Prostate gland (tissue), 2 donors: ENCODE data around the gene ALK. TPM values are rescaled to one million over a fixed set of nuclear protein-coding genes. Genes with fewer than 3 reads are reported as not detected.

Experiments
- DNase-seq: peaks from one replicate; pipeline ENCODE4 v3.0.0-alpha.2; 2019; ENCODE audit warnings: low spot score
- H3K27ac ChIP-seq, 2 donors: fragments of 200-600 bp; sonication (generic); 2 replicates each; pipeline ENCODE4 v1.5.1; 2017 to 2019
- H3K27me3 ChIP-seq: fragments of 200-600 bp; sonication (generic); replicated peaks from 2 replicates; pipeline ENCODE4 v1.5.1; 2019; ENCODE audit not compliant: insufficient read depth
- H3K36me3 ChIP-seq, 2 donors: fragments of 200-600 bp; sonication (generic); 1 replicate in 1 of 2; 2 replicates in 1 of 2; pipeline versions ENCODE4 v1.5.1 to v1.8.1; 2017 to 2019
- H3K4me1 ChIP-seq: fragments of 200-600 bp; sonication (generic); replicated peaks from 2 replicates; pipeline ENCODE4 v1.5.1; 2019
- H3K4me3 ChIP-seq, 2 donors: fragments of 200-600 bp; sonication (generic); 2 replicates each; pipeline ENCODE4 v1.5.1; 2017 to 2019
- H3K9me3 ChIP-seq: fragments of 200-600 bp; sonication (generic); 2 replicates; pipeline ENCODE4 v1.5.1; 2017
- POLR2A ChIP-seq: fragments of 450-650 bp; IDR thresholded peaks from one replicate; pipeline ENCODE4 v1.6.1; 2016; ENCODE audit warnings: antibody characterized with exemption, mild to moderate bottlenecking
- POLR2AphosphoS5 ChIP-seq: sonication (generic); formaldehyde crosslinking; IDR thresholded peaks from one replicate; pipeline ENCODE4 v1.6.1; 2017; ENCODE audit warnings: antibody characterized with exemption
- WGBS: methylation state at CpG from one replicate; pipeline ENCODE4 v1.1.5; 2018; 5-methylcytosine and 5-hydroxymethylcytosine counted together
- intact Hi-C: fragments of 100-400 bp; cut with DNase I; formaldehyde crosslinking; loops from one replicate; pipeline ENCODE4 v1.14.2; 2022
- total RNA-seq, 2 donors: library from RNA; depleted of rRNA; stranded (reverse); fragments of >200 nt; gene quantifications; one replicate each; pipeline ENCODE4 v1.1.0, GENCODE V29; 2016
- TF ChIP-seq, protein P1 (sequence below), 4 experiments: fragments of 200-600 bp in 2 of 4; fragments of 450-650 bp in 2 of 4; sonication (generic) in 2 of 4; IDR thresholded peaks; 1 replicate in 3 of 4; 2 replicates in 1 of 4; pipeline ENCODE4 v1.5.1; 2016 to 2019; ENCODE audit warnings: antibody characterized with exemption in 4 of 4, mild to moderate bottlenecking in 2 of 4, moderate library complexity in 2 of 4

Gene ALK
- total RNA-seq, 2 donors from 2014 or later: 0.14 to 1.2 TPM

DNA sequence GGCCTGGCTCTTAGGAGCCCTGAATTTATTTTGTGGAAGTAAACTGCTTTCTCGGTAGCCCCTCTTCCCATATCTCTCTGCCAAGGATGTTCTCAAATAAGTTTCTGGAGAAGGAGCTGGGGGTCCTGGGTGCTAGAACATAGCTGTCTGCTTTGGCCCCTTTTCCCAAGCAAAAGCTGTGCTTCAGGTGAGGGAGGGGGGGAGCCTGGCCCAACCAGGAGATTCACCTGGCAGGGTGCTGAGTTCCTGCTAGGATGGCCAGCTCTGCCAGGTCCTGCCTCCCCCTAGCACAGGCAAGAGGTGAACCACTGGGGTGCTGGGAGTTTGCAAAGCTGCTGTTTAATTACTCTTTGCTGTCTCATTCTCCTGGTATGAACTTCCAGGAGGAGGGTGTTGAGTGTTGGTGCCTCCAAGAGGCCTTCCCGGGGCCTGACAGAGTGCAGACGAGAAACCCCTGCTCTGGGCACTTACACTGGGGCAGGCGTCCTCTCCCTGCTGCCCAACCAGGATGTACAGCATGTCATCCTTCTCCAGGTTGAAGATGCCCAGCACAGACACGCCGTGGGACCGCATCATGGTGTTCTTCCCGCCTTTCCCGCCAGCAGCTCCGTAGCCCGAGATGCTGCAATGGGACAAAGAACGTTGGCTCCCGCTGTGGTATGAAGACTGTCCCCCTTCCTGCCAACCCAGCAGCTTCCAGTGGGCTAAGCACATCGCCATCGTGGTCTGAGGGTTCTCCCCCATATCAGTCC is 682.0 kb downstream of the ALK start:
- H3K27ac ChIP-seq: no peak overlapping the region
- intact Hi-C loops: no loop called here
- no peak overlapping the region for H3K4me3 ChIP-seq
- TF ChIP-seq POLR2AphosphoS5: no peak
- TF ChIP-seq, protein P1, sequence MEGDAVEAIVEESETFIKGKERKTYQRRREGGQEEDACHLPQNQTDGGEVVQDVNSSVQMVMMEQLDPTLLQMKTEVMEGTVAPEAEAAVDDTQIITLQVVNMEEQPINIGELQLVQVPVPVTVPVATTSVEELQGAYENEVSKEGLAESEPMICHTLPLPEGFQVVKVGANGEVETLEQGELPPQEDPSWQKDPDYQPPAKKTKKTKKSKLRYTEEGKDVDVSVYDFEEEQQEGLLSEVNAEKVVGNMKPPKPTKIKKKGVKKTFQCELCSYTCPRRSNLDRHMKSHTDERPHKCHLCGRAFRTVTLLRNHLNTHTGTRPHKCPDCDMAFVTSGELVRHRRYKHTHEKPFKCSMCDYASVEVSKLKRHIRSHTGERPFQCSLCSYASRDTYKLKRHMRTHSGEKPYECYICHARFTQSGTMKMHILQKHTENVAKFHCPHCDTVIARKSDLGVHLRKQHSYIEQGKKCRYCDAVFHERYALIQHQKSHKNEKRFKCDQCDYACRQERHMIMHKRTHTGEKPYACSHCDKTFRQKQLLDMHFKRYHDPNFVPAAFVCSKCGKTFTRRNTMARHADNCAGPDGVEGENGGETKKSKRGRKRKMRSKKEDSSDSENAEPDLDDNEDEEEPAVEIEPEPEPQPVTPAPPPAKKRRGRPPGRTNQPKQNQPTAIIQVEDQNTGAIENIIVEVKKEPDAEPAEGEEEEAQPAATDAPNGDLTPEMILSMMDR (IDR thresholded peaks at IDR 0.05): no peak
- TF ChIP-seq POLR2A: no peak
- H3K36me3 ChIP-seq: no peaks in the 10 kb centered on the region
- H3K4me1 ChIP-seq: no peaks in the 10 kb centered on the region
- DNase-seq: no peak
- no peaks in the 10 kb centered on the region for H3K27me3 ChIP-seq
- H3K9me3 ChIP-seq: no peaks in the 10 kb centered on the region
- 77% methylated on average over 15 of the region's 15 CpGs for WGBS

GRCh38 chr2:29238497-29238896 is 682.9 kb downstream of the ALK start:
- Histone ChIP-seq H3K4me1 (no peaks in the 10 kb centered on the region), H3K9me3 (no peaks in the 10 kb centered on the region), H3K4me3 (no peak overlapping the region), H3K27ac (no peak overlapping the region), H3K27me3 (no peaks in the 10 kb centered on the region), H3K36me3 (no peaks in the 10 kb centered on the region)
- intact Hi-C loops: no loop called here
- 74% methylated on average over 7 of the region's 7 CpGs for WGBS
- DNase-seq: no peak
- TF ChIP-seq, protein P1 (IDR thresholded peaks at IDR 0.05): peak in 3 of 4 experiments; percentile 29 to 56 (median 51)
- TF ChIP-seq POLR2AphosphoS5 (no peak), POLR2A (no peak)

GRCh38 chr2:29236074-29236473 is 685.3 kb downstream of the ALK start:
- intact Hi-C loops: no loop called here
- no peaks in the 10 kb centered on the region for H3K27me3 ChIP-seq
- no peaks in the 10 kb centered on the region for H3K36me3 ChIP-seq
- H3K4me1 ChIP-seq: no peaks in the 10 kb centered on the region
- WGBS: 94% methylated on average over 6 of the region's 6 CpGs
- TF ChIP-seq POLR2AphosphoS5 (no peak), POLR2A (no peak)
- TF ChIP-seq, protein P1 (IDR thresholded peaks at IDR 0.05): no peak
- no peak overlapping the region for H3K4me3 ChIP-seq
- H3K27ac ChIP-seq: no peak overlapping the region
- DNase-seq: no peak
- no peaks in the 10 kb centered on the region for H3K9me3 ChIP-seq

DNA sequence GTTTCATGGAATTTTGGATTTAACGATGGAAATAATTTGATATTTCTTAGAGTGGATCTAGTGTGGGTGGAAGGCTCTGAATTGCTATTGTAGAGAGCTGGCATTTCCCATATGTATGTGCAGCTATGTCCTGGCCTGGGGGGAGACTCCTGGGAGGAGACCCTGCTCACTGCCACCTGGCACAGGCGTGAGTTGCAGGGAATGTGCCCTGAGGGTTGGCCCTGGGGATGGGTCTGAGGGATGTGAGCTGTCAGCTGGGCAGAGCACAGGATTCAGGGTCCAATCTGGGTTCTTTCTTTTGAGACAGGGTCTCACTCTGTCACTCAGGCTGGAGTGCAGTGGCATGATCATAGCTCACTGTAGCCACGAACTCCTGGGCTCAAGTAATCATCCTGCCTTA is 686.0 kb downstream of the ALK start:
- TF ChIP-seq, protein P1 (IDR thresholded peaks at IDR 0.05): no peak
- TF ChIP-seq POLR2A (no peak), POLR2AphosphoS5 (no peak)
- Histone ChIP-seq H3K4me3 (no peak overlapping the region), H3K9me3 (no peaks in the 10 kb centered on the region), H3K27me3 (no peaks in the 10 kb centered on the region), H3K36me3 (no peaks in the 10 kb centered on the region), H3K27ac (no peak overlapping the region), H3K4me1 (no peaks in the 10 kb centered on the region)
- intact Hi-C loops: no loop called here
- no peak for DNase-seq
- 79% methylated on average over 3 of the region's 3 CpGs for WGBS

GRCh38 chr2:29233428-29233827 is 688.0 kb downstream of the ALK start:
- H3K4me3 ChIP-seq: no peak overlapping the region
- H3K27ac ChIP-seq: peak overlapping the region; percentile 72 to 73
- 26% methylated on average over 6 of the region's 6 CpGs for WGBS
- DNase-seq: peak; percentile 80
- H3K9me3 ChIP-seq: no peaks in the 10 kb centered on the region
- intact Hi-C loops: no loop called here
- H3K4me1 ChIP-seq: no peaks in the 10 kb centered on the region
- no peaks in the 10 kb centered on the region for H3K27me3 ChIP-seq
- H3K36me3 ChIP-seq: no peaks in the 10 kb centered on the region
- peak; percentile 92 for TF ChIP-seq POLR2AphosphoS5
- TF ChIP-seq, protein P1 (IDR thresholded peaks at IDR 0.05): no peak
